ENCODE measurements around the gene FLT3LG.

DNA sequence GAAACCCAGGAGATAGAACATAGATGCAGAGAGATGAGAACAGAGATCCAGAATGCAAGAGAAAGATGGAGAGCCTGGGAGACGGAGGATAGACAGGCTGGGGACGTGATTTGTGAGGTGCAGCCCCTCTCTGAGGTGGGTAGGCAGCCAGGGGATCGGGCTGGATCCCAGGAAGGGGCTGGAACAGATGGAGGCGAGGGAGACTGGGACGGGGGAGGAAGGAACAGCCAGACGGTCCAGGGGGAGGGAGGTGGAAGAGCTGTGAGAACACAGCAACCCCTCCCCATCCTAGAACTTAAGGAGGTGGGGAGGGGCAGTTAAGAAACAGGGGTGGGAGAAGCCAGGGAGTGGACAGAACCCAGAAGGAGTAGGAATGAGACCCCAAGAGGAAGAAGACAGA lies 35.8 kb upstream of the FLT3LG start:
- TF ChIP-seq, protein P1, sequence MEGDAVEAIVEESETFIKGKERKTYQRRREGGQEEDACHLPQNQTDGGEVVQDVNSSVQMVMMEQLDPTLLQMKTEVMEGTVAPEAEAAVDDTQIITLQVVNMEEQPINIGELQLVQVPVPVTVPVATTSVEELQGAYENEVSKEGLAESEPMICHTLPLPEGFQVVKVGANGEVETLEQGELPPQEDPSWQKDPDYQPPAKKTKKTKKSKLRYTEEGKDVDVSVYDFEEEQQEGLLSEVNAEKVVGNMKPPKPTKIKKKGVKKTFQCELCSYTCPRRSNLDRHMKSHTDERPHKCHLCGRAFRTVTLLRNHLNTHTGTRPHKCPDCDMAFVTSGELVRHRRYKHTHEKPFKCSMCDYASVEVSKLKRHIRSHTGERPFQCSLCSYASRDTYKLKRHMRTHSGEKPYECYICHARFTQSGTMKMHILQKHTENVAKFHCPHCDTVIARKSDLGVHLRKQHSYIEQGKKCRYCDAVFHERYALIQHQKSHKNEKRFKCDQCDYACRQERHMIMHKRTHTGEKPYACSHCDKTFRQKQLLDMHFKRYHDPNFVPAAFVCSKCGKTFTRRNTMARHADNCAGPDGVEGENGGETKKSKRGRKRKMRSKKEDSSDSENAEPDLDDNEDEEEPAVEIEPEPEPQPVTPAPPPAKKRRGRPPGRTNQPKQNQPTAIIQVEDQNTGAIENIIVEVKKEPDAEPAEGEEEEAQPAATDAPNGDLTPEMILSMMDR (IDR thresholded peaks at IDR 0.05): no peak
- TF ChIP-seq POLR2A (IDR thresholded peaks at IDR 0.05): no peak
- no peak for TF ChIP-seq EP300 (IDR thresholded peaks at IDR 0.05)
- TF ChIP-seq POLR2AphosphoS5 (IDR thresholded peaks at IDR 0.05): no peak

Data from sigmoid colon (tissue), 4 donors.